Astrocyte (in vitro differentiated cells and primary cell): ENCODE results near the gene MICAL1.

Experiments used
- CTCF ChIP-seq: IDR thresholded peaks from 2 replicates; pipeline ENCODE4 v1.5.1; 2011; ENCODE audit warnings: low read depth, mild to moderate bottlenecking, inconsistent platforms, low read length, moderate library complexity; ENCODE audit not compliant: insufficient read depth
- EZH2 ChIP-seq: IDR thresholded peaks from 2 replicates; pipeline ENCODE4 v1.6.1; 2012; ENCODE audit warnings: mild to moderate bottlenecking, low read length, inconsistent platforms; ENCODE audit not compliant: insufficient read depth

- no peak for TF ChIP-seq CTCF
- TF ChIP-seq EZH2, result no peak
Measured at GRCh38 chr6:109429496-109429895, 26.1 kb downstream of the MICAL1 start.
